Measurements from ENCODE around the gene CIART. TPM values are rescaled to one million over a fixed set of nuclear protein-coding genes. Genes with fewer than 3 reads are reported as not detected.

The CIART gene
- total RNA-seq, 4 donors from 2014 or later: 0.85 to 4.1 (median 3.1) TPM

- no peak for TF ChIP-seq CTCF (IDR thresholded peaks at IDR 0.05; ENCODE audit: low read depth)
Measured at GRCh38 chr1:150259217-150259616, 23.1 kb upstream of the CIART start.

- TF ChIP-seq CTCF (IDR thresholded peaks at IDR 0.05; ENCODE audit: low read depth): no peak
Measured at GRCh38 chr1:150259758-150260669, 22.3 kb upstream of the CIART start.

- no peak for TF ChIP-seq CTCF (IDR thresholded peaks at IDR 0.05; ENCODE audit: low read depth)
Measured at GRCh38 chr1:150261367-150261766, 21.0 kb upstream of the CIART start.

GRCh38 chr1:150262388-150263320 is 19.7 kb upstream of the CIART start:
- no peak for TF ChIP-seq CTCF (IDR thresholded peaks at IDR 0.05; ENCODE audit: low read depth)

GRCh38 chr1:150263549-150263948 is 18.8 kb upstream of the CIART start:
- TF ChIP-seq CTCF (IDR thresholded peaks at IDR 0.05; ENCODE audit: low read depth): no peak

GRCh38 chr1:150267896-150268295 is 14.5 kb upstream of the CIART start:
- no peak for TF ChIP-seq CTCF (IDR thresholded peaks at IDR 0.05; ENCODE audit: low read depth)

- TF ChIP-seq CTCF (IDR thresholded peaks at IDR 0.05; ENCODE audit: low read depth): no peak
Measured at GRCh38 chr1:150268340-150268704, 14.0 kb upstream of the CIART start.
